Measurements from ENCODE around the gene ACTR1B.
"Not testable (repeated sequence)": the region's sequence is repeated elsewhere in the genome, so short reads cannot be mapped to it uniquely, and the experiment has no call there.

The ACTR1B gene

DNA sequence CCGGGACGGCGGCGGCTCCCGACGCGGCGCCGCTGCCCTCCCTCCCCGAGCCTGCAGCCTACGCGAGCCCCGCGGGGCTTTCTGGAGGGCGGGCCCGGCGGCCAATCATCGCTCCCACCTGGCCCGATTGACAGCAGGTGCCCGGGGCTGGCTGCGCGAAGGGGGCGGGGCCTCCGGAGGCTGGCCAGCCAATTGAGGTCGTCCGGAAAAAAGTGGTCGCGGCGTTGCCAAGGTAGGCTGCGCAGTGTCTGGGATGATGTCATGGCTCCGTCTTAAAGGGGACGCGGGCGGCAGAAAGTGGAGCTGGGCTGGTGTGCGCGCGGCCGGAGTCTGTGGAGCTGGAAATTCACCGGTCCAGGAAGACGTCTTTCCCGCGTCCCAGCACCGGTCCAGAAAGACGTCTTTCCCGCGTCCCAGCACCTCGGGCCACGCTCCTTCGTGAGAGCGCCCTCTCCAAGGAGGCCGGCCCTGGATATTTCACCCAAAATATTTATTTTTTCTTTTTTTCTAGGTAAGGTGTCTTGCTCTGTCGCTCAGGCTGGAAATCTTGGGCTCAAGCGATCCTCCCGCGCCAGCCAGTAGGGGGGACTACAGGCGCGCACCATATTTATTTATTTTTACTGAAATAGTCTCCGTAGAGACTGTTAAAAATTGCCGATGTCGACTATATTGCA is at the start of gene ACTR1B:
ACTR1B (minus strand) TSS at position 83 of the 674 bp plus-strand sequence. CDS start 154 bp downstream, outside the sequence.
- DNase-seq (ENCODE audit: extremely low read depth, insufficient read length): peak; percentile 99
- H3K36me3 ChIP-seq (ENCODE audit: control insufficient read depth, insufficient read depth, low read length): peaks cover 8% of the 10 kb centered on the region
- H3K27me3 ChIP-seq (replicated peaks; ENCODE audit: control insufficient read depth, insufficient read depth, low read length): no peaks in the 10 kb centered on the region
- TF ChIP-seq, protein P1, sequence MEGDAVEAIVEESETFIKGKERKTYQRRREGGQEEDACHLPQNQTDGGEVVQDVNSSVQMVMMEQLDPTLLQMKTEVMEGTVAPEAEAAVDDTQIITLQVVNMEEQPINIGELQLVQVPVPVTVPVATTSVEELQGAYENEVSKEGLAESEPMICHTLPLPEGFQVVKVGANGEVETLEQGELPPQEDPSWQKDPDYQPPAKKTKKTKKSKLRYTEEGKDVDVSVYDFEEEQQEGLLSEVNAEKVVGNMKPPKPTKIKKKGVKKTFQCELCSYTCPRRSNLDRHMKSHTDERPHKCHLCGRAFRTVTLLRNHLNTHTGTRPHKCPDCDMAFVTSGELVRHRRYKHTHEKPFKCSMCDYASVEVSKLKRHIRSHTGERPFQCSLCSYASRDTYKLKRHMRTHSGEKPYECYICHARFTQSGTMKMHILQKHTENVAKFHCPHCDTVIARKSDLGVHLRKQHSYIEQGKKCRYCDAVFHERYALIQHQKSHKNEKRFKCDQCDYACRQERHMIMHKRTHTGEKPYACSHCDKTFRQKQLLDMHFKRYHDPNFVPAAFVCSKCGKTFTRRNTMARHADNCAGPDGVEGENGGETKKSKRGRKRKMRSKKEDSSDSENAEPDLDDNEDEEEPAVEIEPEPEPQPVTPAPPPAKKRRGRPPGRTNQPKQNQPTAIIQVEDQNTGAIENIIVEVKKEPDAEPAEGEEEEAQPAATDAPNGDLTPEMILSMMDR (IDR thresholded peaks at IDR 0.05; ENCODE audit: insufficient read depth, low read length, poor library complexity, severe bottlenecking): peak; percentile 57
- H3K4me3 ChIP-seq (replicated peaks; ENCODE audit: low read depth, low read length): peak within 1 kb of the TSS; percentile 92

DNA sequence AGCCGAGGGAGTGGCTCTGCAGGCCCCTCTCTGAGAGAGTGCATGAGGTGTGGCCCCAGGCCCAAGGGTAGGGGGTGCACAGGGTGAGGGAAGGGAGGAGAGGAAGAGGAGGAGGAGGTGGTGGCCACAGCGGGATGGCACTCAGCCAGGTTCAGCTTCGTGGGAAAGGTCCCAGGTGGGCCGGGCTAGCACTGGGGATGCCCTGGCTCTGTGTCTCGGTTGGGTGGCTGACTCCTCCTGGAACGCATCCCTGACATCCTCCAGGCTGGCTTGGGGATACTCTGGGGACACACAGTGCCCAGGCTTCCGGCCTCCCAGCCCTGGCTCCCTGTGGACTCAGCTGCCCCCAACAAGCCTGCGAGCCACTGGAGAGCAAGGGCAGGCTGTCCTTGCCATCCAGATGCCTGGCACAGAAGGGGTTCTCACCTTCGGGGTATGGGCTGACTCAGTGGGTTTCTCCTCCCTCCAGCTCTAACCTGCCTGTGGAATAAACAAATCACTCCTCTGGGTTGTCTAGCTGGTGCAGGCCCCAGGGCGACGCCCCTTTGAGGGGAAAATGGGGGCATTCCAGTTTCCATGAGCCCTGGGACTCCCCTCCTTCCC is 49.0 kb upstream of the ACTR1B start:
- Histone ChIP-seq H3K4me3 (replicated peaks; ENCODE audit: low read depth, low read length) (no peak overlapping the region), H3K27me3 (replicated peaks; ENCODE audit: control insufficient read depth, insufficient read depth, low read length) (no peaks in the 10 kb centered on the region), H3K36me3 (ENCODE audit: control insufficient read depth, insufficient read depth, low read length) (no peaks in the 10 kb centered on the region)
- DNase-seq (ENCODE audit: extremely low read depth, insufficient read length): no peak
- TF ChIP-seq, protein P1 (IDR thresholded peaks at IDR 0.05; ENCODE audit: insufficient read depth, low read length, poor library complexity, severe bottlenecking): no peak

DNA sequence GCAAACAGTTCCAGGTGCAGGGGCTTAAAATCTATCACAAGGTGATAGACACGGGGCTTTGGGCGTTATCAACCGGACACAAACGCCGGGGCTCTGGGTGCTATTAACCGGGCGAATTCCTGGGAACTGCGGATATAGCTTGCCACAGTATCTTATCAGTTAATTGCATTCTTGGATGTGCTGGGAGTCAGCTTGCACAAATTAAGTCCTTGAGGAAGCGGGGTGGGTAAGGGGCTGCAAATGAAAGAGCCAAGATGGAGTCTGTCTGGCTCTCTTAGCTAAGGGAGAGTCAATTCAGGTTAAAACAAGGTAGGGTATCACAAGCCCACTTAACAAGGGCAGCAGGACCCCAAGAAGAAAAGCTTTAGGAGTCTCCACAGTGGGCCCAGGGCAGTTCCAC is 48.3 kb upstream of the ACTR1B start:
- H3K36me3 ChIP-seq (ENCODE audit: control insufficient read depth, insufficient read depth, low read length); H3K4me3 ChIP-seq (replicated peaks; ENCODE audit: low read depth, low read length); DNase-seq (ENCODE audit: extremely low read depth, insufficient read length); H3K27me3 ChIP-seq (replicated peaks; ENCODE audit: control insufficient read depth, insufficient read depth, low read length): not testable (repeated sequence)

DNA sequence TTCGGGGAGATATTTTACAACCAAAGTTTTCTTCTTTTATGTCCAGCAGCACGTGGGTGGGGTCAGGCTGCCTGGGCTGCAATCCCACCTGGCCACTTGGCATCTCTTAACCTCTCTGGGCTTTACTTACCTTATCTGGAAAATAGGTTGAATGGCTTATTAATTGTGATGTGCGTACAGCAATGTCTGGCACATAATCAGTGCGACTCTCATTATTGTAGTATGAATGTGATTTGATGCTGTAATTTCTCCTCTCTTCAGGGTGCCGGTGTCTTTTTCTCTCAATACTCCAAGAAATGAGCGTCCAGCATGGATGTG is 47.5 kb upstream of the ACTR1B start:
- Histone ChIP-seq H3K36me3 (ENCODE audit: control insufficient read depth, insufficient read depth, low read length) (no peaks in the 10 kb centered on the region), H3K27me3 (replicated peaks; ENCODE audit: control insufficient read depth, insufficient read depth, low read length) (no peaks in the 10 kb centered on the region), H3K4me3 (replicated peaks; ENCODE audit: low read depth, low read length) (no peak overlapping the region)
- no peak for DNase-seq (ENCODE audit: extremely low read depth, insufficient read length)
- TF ChIP-seq, protein P1 (IDR thresholded peaks at IDR 0.05; ENCODE audit: insufficient read depth, low read length, poor library complexity, severe bottlenecking): no peak

DNA sequence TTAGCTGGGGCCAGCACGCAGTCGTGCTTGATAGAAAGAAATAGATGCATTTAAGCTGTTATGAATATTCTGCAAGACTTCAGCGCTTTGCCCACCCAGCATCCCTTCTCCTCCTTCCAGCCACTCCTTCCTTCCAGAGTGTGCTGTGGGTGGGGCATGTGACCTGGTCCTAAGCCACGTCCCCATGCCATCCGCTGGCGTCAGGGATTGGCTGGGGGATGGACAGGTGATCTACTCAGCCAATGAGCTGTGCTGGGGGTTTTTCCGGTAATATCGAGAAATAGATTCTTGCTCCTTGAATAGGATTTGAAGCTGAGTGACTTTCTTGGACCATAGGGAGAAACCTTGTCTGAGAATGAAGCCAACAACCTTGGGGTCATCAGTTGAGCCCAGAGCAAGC is 44.8 kb upstream of the ACTR1B start:
- TF ChIP-seq, protein P1 (IDR thresholded peaks at IDR 0.05; ENCODE audit: insufficient read depth, low read length, poor library complexity, severe bottlenecking): no peak
- no peak for DNase-seq (ENCODE audit: extremely low read depth, insufficient read length)
- H3K4me3 ChIP-seq (replicated peaks; ENCODE audit: low read depth, low read length): no peak overlapping the region

DNA sequence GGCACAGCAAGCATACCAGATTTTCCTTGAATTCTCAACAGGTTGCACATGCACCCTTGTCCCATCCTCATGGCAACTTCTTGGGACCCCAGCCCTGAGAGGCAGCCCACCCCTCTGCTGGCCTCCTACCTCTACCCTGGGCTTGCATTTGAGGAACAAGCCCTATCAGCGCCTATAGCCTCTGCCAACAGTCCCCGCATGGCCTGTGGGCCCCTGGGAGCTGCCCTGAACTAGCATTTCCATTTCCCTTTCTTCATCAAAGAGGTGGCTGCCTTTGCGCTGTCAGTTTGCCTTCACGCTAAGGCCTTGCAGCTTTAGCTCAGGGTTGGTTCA is 44.2 kb upstream of the ACTR1B start:
- no peak for DNase-seq (ENCODE audit: extremely low read depth, insufficient read length)
- Histone ChIP-seq H3K27me3 (replicated peaks; ENCODE audit: control insufficient read depth, insufficient read depth, low read length) (no peaks in the 10 kb centered on the region), H3K4me3 (replicated peaks; ENCODE audit: low read depth, low read length) (no peak overlapping the region), H3K36me3 (ENCODE audit: control insufficient read depth, insufficient read depth, low read length) (no peaks in the 10 kb centered on the region)
- TF ChIP-seq, protein P1 (IDR thresholded peaks at IDR 0.05; ENCODE audit: insufficient read depth, low read length, poor library complexity, severe bottlenecking): no peak

More for the DNA sequence above, 44.8 kb upstream of the ACTR1B start:
- Histone ChIP-seq H3K27me3 (replicated peaks; ENCODE audit: control insufficient read depth, insufficient read depth, low read length) (no peaks in the 10 kb centered on the region), H3K36me3 (ENCODE audit: control insufficient read depth, insufficient read depth, low read length) (no peaks in the 10 kb centered on the region)

Measured in GM06990 (cell line).